Neural crest cell (in vitro differentiated cells): ENCODE measurements around the gene GPR63. TPM values are rescaled to one million over a fixed set of nuclear protein-coding genes. Genes with fewer than 3 reads are reported as not detected.

Experiments used
- DNase-seq: peaks from one replicate; pipeline ENCODE4 v3.0.0; 2021; ENCODE audit warnings: low read depth, mixed read lengths, low spot score
- H3K27ac Mint-ChIP-seq: one replicate; pipeline ENCODE4 v1.8.0; 2021; ENCODE audit warnings: mild to moderate bottlenecking, mixed read lengths; ENCODE audit not compliant: unreplicated experiment
- H3K27me3 Mint-ChIP-seq: 2 replicates; pipeline ENCODE4 v1.8.0; 2021; ENCODE audit warnings: low read depth, mild to moderate bottlenecking, mixed read lengths
- H3K36me3 Mint-ChIP-seq: 2 replicates; pipeline ENCODE4 v1.8.0; 2021; ENCODE audit warnings: low read depth, mild to moderate bottlenecking, mixed read lengths
- H3K4me1 Mint-ChIP-seq: 2 replicates; pipeline ENCODE4 v1.8.0; 2021; ENCODE audit warnings: mixed read lengths
- H3K4me3 Mint-ChIP-seq: one replicate; pipeline ENCODE4 v1.8.0; 2021; ENCODE audit warnings: mild to moderate bottlenecking, mixed read lengths
- H3K9me3 Mint-ChIP-seq: 2 replicates; pipeline ENCODE4 v1.8.0; 2021; ENCODE audit warnings: mixed read lengths
- total RNA-seq: library from RNA; stranded (reverse); gene quantifications from 2 replicates; pipeline ENCODE4 v1.2.1, GENCODE V29; 2021
- TF ChIP-seq, protein P1 (sequence below): fragments of 200-600 bp; sonication (generic); conservative IDR thresholded peaks from 2 replicates; pipeline ENCODE4 v1.5.0; 2021; ENCODE audit warnings: antibody characterized with exemption, mild to moderate bottlenecking

The GPR63 gene
- total RNA-seq, 1 donor from 2014 or later = 6.0 TPM

DNA sequence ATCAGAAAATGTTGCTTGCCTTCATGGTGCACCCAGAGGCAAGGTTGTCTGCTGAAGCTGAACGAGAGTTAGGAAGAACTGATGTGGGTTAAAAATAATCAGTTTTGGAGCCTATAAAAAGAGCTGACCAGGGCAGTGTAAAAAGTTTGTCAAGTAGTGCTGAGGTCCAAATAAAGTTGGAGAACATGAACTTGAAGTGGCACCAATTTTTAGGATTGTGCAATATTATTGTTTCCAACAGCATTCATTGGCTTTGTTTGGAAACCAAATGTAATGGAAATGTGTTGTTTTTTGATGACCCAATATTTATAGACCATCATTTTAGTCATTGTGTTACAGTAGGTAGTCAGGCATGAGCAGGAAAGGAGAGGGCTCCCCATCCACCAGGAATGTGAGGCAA, 55.7 kb downstream of the GPR63 start:
- H3K36me3 Mint-ChIP-seq = no peaks in the 10 kb centered on the region
- no peaks in the 10 kb centered on the region for H3K27me3 Mint-ChIP-seq
- H3K4me3 Mint-ChIP-seq = no peak overlapping the region

DNA sequence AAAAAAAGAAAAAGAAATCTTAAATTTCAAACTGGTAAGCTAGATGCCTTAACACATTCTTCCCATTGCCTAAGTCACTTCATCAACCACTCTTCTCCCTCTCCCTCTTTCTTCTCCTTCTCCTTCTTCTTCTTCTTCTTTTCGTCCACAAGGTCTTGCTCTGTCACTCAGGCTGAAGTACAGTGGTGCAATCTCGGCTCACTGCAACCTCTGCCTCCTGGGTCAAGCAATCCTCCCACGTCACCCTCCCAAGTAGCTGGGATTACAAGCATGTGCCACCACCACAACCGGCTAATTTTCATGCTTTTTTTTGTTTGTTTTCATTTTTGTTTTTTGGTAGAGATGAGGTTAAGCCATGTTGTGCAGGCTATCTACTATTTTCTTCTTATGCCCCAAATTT, 60.2 kb downstream of the GPR63 start:
- Mint-ChIP-seq H3K27me3 (no peaks in the 10 kb centered on the region), H3K4me3 (no peak overlapping the region), H3K27ac (no peak overlapping the region), H3K36me3 (no peaks in the 10 kb centered on the region), H3K4me1 (no peaks in the 10 kb centered on the region), H3K9me3 (peaks cover 3% of the 10 kb centered on the region)
- no peak for DNase-seq
- TF ChIP-seq, protein P1, sequence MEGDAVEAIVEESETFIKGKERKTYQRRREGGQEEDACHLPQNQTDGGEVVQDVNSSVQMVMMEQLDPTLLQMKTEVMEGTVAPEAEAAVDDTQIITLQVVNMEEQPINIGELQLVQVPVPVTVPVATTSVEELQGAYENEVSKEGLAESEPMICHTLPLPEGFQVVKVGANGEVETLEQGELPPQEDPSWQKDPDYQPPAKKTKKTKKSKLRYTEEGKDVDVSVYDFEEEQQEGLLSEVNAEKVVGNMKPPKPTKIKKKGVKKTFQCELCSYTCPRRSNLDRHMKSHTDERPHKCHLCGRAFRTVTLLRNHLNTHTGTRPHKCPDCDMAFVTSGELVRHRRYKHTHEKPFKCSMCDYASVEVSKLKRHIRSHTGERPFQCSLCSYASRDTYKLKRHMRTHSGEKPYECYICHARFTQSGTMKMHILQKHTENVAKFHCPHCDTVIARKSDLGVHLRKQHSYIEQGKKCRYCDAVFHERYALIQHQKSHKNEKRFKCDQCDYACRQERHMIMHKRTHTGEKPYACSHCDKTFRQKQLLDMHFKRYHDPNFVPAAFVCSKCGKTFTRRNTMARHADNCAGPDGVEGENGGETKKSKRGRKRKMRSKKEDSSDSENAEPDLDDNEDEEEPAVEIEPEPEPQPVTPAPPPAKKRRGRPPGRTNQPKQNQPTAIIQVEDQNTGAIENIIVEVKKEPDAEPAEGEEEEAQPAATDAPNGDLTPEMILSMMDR = no peak

More for the DNA sequence above, 55.7 kb downstream of the GPR63 start:
- Mint-ChIP-seq H3K9me3 (no peaks in the 10 kb centered on the region), H3K27ac (no peak overlapping the region), H3K4me1 (no peaks in the 10 kb centered on the region)
- TF ChIP-seq, protein P1 = no peak
- DNase-seq = no peak

DNA sequence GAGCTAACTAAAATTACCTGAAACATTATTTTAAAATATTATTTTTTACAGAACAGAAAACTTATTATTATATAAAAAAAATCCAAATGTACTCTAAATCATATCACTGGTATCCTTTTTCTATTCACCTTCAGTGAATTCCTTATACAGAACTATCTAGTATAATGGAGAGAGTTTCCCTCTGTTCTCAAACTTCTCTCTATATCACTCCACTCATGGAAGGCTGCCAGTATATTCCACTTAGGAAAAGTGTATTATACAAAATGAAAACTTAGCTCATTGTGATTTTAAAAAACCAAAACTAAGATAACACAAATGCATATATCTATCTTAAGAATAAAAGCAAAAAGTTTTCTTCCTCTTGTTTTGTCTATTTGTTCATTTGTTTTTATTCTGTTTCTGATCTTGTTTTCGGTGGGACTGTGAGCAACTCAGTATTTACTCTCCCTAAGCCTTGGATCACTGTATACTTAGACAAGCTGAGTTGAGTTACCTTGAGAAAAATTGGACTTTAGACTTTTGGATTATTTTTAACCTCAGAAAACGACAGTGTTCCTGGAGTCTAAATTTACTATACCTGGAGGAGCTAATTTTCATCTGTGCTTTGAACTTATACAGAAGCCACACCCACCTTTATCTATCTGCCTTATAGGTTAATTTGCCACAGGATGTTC, 61.4 kb downstream of the GPR63 start:
- Mint-ChIP-seq H3K4me3 (no peak overlapping the region), H3K36me3 (no peaks in the 10 kb centered on the region), H3K27ac (no peak overlapping the region), H3K9me3 (peaks cover 8% of the 10 kb centered on the region), H3K4me1 (no peaks in the 10 kb centered on the region), H3K27me3 (no peaks in the 10 kb centered on the region)
- TF ChIP-seq, protein P1 = no peak
- DNase-seq = no peak

DNA sequence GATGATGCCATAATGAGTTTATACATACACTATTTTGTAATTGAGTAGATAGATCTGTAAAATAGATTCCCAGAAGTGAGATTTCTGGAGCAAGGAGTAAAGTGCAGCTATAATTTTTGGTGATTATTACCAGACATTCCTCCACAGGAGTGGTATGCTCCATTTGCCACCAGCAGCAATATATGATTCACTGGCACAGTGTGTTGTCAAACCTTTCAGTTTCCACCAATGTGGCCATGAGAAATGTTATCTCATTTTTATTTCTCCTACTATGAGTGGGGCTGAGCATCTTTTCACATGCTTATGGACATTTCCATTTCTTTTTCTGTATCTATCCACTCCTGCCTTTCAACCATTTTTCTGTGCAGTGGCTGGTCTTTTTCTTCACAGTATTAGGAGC, 70.5 kb downstream of the GPR63 start:
- TF ChIP-seq, protein P1 = no peak
- H3K36me3 Mint-ChIP-seq = peaks cover 3% of the 10 kb centered on the region
- DNase-seq = no peak
- H3K4me1 Mint-ChIP-seq = no peaks in the 10 kb centered on the region
- H3K27ac Mint-ChIP-seq = no peak overlapping the region
- no peak overlapping the region for H3K4me3 Mint-ChIP-seq
- H3K9me3 Mint-ChIP-seq = peaks cover 5% of the 10 kb centered on the region
- no peaks in the 10 kb centered on the region for H3K27me3 Mint-ChIP-seq

DNA sequence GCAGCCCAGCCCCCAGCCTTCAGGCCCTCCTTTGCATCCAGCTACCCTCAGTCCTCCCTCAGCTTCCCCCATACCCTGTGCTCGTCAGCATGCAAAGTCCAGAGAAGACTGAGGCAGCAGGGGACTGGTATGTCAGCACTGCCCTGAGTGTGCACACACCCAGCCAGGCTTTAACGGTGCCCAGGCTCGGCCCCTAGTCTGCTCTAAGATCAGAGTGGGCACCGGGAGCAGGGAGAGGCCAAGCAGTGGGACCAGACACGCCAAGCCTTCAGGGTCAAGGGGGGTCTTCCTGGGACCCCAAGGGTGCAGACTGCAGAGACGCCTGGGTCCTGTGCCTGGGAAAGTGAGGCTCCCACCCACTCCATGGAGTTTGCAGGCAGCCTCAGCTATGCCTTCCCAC, 74.7 kb downstream of the GPR63 start:
- H3K9me3 Mint-ChIP-seq = no peaks in the 10 kb centered on the region
- H3K4me3 Mint-ChIP-seq = no peak overlapping the region
- no peaks in the 10 kb centered on the region for H3K4me1 Mint-ChIP-seq
- TF ChIP-seq, protein P1 = no peak
- H3K36me3 Mint-ChIP-seq = no peaks in the 10 kb centered on the region
- H3K27me3 Mint-ChIP-seq = no peaks in the 10 kb centered on the region
- no peak overlapping the region for H3K27ac Mint-ChIP-seq
- no peak for DNase-seq
